ENCODE measurements around the gene CDS2.

Gene CDS2

DNA sequence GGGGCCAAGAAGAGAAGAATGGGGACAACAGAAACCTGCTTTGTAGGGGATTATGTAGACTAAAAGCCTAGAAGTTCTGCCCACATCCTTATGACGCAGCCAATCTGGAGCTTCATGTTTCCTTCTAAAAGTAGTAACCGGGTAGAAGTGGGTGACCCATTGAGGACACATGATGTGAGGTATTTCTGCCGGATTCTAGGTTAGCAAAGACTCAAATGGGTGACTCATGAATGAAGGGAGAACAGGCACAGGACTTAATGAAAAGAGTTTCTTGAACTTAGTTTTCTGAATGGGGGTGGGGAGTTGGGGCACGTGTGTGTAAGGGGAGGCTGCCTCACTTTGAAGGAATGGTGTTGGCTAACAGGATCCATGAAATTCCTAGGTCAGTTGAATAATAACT lies 68.8 kb downstream of the CDS2 start:
- intact Hi-C loops (cut with DNase I) = no loop called here

DNA sequence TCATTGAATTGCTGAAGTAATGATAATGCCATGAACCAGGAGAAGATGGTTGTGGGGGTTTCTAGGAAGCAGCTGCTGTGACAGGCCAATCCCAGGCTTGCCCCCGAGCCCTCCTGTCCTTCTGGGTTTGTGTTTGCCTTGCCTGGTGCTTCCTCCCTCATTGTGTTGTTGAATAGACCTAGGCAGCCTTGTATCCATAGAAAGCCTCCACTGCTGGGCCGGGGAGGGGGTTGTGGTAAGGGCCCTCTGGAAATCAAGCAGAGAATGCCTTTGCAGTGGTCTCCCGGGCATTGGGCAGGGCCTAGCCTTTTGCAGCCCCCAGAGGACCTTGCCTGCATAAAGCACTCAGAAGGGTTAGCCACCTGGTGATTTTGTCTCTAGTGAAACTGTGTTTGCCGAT lies 69.3 kb downstream of the CDS2 start:
- no peak for DNase-seq
- intact Hi-C loops (cut with DNase I) = no loop called here

More for the DNA sequence above, 68.8 kb downstream of the CDS2 start:
- peak in 18 of 42 donors; percentile 17 to 80 (median 42) for DNase-seq

DNA sequence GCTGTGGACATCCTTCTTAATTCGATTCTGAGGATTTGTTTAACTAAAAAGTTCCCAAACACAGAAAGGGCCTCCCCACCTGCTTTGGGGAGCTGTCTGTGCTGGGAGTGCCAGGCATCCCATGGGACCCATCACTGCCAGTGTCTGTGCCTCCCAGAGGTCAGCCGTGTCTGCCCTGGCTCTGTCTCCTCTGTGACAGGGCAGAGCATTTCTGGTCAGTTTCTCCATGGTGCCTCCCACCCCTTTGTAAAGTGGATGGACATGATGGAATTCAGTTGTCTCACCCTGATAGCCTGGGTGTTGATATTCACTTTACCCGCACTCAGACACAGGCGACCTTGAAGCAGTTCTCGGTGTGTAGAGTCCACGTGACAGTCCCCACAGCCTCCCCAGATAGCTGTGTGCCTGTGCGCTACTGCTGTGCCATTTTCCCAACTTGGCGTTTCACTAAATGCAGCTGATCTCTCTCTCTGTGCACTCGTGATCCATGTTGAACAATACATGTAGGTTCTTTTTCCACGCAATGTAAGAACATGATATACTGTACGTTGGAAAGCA lies 70.5 kb downstream of the CDS2 start:
- no peak for DNase-seq
- intact Hi-C loops (cut with DNase I) = no loop called here

DNA sequence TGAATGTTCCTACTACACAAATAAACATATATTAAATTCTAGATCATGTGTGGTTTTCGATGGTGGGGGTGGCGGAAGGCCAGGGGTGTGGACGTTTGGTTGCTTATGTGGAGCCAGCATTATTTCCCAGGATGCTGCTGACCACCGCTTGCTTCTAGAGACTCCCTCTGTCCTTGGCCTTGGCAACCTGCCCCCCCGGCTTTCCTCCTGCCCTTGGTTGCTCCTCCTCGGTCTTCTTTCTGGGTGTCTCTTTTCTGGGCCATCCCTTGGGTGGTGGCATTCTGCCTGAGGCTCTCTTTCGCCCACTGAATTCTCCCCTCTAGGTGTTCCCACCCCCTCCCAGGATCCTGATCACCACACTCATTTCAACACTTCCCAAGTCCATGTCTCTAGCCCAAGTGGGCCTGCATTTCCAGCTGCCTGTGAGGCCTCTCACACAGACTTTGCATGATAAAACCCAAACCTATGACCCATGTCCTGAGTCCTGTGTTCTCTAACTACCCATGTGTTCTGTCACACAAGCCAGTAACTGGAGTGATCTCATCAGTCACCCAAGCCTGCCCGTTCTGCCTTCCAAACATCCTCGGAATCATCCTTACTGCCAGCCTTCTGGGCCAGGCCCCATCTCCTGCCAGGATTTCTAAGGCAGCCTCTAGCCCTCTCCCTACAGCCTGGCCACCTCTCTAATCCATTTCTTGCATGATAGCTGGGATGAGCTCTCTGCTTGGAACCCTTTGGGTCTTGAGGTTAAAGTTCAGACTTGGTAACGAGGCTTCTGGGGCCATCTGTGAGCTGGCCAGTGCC lies 71.2 kb downstream of the CDS2 start:
- no peak for DNase-seq
- intact Hi-C loops (cut with DNase I) = no loop called here

DNA sequence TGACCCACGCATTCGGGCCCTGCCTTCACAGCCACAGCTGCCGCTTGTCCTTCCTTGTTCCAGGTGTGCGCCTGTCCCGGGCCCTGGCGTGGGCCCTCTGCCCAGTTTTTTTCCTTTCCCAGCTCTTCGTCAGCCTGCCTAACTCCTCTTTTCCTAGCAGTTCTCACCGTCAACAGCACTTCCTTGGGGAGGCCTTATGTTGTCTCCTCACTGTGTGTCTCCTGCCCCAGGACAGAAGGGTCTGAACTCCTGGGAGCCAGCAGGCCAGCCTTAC lies 71.8 kb downstream of the CDS2 start:
- intact Hi-C loops (cut with DNase I) = no loop called here
- no peak for DNase-seq

DNA sequence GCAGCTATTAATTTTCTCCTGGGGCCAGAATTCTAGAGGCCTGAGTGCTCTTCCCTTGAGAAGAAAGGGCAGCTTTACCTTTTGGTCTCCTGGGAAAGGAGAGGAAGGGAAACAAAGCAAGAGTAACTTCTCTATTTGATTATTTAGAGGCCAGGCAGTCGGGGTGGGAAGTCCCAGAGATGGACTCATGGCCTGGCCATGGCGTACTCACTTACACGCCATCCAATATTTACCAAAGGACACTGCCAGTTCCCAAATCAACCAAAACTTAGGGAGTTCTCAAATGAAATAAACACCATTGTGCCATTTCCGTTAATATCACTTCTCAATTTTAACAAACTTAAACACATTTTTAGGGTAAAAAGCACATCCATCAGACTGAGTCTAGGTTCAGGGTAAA lies 76.6 kb downstream of the CDS2 start:
- DNase-seq = no peak
- intact Hi-C loops (cut with DNase I) = no loop called here

DNA sequence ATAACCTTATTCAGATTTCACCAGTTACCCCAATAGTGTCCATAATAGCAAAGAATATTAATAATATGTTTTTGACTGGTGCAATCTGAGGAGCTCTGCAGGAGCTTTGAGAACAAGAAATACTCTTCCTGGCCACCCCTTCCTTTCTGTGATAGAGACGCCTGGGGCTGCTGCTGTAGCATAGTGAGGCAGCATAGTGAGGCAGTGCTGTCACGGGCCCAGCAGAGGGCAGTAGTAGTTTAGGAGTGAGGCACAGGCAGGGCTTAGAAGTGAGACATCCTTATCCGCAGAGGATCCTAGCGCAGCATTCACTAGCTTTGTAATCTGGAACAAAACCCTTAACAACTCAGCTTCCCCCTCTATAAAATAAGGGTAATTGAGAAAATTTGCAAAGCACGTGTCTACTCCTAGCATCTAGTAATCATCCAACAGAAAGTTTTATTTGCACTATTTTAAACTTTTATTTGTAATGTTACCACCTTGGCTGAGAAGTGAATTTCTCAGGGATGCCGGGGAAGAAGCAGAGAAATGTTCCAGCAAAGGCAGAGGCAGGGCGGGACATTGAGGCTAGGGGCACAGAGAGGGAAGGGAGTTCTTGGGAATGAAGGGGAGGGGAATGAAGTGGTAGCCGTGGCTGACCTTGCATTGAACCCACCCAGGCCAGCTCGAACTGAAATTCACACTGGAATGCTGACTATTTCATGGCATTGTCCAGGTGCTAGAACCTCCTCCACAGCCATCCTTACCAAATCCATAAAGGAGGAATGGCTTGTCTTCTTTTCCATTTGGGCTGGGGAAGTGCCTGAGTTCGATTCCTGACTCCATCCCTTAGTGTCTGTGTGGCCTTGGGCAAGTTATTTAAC lies 78.8 kb downstream of the CDS2 start:
- intact Hi-C loops (cut with DNase I) = no loop called here

DNA sequence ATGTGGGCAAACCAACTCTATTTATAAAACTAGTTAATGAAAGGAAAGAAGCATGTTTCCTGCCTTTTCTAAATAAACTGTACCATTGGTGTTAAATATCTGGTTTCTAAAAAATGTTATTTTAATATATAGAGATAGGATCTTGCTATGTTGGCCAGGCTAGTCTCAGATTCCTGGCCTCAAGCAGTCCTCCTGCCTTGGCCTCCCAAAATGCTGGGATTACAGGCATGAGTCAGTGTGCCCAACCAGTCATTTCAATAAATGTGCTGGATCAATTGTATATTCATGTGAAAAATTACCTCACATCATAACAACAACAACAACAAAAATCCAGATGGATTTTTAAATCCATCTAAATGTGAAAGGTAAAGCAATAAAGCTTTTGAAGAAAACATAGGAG lies 80.3 kb downstream of the CDS2 start:
- intact Hi-C loops (cut with DNase I) = no loop called here
- DNase-seq = no peak

More for the DNA sequence above, 78.8 kb downstream of the CDS2 start:
- peak; percentile 66 to 94 (median 85) for DNase-seq

DNA sequence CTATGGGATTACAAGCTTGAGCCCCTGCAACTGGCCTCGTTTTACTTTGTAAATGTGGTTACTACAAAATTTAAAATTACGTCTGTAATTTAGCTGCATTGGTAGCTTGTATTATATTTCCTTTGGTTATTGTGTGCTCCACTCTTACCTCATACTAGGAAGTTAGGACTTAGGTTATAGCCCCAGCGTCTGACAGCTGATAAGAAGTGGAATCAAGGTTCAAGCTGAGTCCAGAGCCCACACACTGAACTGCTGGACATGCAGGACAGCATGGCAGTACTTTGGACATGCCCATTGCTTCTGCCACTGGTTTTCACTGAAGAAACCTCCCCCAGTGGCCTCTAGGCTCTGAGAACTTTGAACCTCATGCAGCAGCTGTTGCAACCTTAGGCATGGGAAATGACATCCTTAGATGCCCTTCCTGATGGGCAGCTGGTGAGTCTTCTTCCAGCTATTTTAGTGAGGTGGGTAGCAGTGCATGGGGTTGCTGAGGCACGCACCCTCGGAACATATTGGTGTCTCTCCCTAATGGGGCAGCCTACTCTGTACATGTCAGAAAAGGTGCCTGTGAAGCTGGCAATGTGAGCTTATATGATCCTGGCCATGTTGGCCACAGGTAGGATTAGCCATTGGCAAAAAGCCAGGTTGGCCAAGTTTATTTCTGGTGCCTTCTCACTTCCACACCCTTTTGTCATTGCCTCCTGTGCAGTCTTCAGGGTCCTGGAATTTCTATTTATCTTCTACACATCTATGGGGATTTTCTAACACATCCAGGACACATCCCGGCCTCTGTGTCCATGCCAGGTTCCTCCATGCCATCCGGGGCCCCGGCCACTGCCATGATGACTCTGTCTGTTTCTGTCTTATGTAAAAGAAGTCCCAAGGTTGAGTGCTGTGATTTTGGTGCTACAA lies 85.3 kb downstream of the CDS2 start:
- no peak for DNase-seq
- intact Hi-C loops (cut with DNase I) = no loop called here

DNA sequence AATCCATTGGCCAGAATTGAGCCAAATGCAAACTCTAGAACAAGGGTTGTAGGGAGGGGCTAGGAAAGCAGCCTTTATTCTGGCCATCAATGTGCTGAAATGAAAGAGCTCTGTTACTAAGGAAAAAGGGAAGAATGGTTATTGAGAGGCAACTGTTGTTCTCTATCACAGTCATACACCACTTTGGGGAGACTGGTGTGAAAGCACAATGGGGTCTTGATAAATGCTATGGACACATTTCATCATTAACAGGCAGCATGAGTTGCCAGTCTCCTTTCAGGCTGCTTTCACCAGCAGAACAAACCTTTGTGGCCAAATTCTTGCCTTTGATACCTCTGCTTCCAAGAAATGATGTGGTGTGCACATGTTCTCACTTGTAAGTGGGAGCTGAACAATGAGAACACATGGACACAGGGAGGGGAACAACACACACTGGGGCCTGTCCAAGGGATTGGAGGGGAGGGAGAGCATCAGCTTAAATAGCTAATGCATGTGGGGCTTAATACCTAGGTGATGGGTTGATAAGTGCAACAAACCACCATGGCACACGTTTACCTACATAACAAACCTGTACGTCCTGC lies 86.2 kb downstream of the CDS2 start:
- intact Hi-C loops (cut with DNase I) = no loop called here
- peak in 6 of 42 donors; percentile 10 to 62 (median 38) for DNase-seq

DNA sequence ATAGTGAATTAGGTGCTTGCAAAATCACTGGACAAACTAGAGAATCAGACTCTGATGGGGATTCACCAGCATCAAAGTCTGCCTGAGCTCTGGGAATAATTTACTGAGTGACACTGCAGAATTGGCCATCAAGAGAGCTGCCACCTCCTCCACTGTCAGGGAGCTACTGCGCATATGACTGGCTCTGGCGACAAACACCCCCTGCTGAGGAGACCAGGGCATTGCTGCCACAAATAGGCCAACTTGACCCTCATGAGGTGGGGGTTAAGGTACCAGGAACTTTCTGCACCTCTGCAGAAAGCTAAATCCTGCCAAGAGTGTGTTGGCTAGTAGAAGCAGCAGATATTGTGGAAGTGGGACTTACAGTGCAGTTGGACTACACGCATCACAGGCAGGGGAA lies 88.0 kb downstream of the CDS2 start:
- no peak for DNase-seq
- intact Hi-C loops (cut with DNase I) = no loop called here

DNA sequence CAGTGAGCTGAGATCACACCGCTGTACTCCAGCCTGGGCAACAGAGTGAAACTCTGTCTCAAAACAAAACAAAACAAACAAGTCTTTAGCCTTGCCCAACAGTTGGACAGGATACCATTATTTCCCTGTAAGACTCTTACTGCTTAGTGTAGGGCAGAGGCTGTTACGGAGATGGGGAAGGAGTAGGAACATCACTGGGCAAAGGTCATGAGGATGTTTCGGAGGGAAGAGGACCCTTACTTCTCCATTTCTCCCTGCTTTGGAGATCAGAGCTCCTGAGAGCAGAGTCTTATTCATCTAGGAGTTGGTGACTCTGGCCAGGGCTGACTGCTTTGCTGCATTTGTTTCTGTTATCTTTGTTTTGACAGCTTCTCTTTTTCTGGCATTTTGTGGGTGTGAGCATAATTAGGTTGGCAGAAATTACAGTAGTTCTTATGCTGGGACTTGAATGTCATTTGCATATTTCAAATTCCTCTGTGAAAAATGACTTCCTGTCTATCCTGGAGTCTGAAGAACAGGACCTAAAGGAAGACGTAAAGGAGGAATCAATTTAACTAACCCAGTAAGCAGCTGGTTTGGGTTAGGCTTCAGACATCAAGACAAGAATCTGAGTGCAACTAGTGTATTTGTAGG lies 89.0 kb downstream of the CDS2 start:
- peak in 3 of 42 donors; percentile 25 to 38 (median 26) for DNase-seq
- intact Hi-C loops (cut with DNase I) = no loop called here

DNA sequence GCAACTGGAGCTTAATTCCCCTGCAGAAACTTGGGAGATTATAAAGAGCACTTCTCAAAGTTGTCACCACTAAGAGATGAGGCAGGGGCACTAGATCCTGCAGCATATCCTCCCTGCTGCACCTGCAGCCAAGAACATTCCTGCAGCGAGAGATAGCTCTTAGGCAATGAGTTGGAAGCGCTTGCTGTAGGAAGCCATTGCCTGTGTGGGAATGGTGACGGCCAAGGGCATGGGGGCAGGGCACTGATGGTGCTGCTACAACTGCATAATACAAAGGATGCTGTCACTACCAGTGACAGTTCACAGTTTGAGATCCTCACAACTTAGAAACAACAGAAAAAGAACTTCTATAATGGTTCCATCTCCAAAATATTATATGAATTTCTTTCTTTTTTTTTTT lies 89.9 kb downstream of the CDS2 start:
- DNase-seq = peak; percentile 43 to 85 (median 71)
- intact Hi-C loops (cut with DNase I) = no loop called here

DNA sequence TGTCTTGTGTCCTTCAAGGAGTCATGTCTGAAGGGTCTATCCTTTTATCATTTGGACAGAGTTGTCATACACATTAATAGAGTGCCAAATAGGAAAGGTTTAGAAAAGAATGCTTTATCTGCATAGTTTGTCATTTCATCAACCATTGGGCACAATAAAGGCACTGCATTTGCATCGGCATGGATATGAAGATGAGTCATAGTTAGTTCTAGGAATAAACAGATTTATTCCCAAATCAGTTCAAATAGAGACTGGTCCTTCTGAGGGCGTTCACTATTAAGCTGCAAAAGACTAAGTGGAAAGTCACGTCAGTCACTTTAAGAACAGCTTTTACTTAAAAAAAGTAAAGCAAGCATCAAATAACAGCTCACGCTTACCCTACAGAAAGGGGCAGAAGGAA lies 90.8 kb downstream of the CDS2 start:
- no peak for DNase-seq
- intact Hi-C loops (cut with DNase I) = no loop called here

DNA sequence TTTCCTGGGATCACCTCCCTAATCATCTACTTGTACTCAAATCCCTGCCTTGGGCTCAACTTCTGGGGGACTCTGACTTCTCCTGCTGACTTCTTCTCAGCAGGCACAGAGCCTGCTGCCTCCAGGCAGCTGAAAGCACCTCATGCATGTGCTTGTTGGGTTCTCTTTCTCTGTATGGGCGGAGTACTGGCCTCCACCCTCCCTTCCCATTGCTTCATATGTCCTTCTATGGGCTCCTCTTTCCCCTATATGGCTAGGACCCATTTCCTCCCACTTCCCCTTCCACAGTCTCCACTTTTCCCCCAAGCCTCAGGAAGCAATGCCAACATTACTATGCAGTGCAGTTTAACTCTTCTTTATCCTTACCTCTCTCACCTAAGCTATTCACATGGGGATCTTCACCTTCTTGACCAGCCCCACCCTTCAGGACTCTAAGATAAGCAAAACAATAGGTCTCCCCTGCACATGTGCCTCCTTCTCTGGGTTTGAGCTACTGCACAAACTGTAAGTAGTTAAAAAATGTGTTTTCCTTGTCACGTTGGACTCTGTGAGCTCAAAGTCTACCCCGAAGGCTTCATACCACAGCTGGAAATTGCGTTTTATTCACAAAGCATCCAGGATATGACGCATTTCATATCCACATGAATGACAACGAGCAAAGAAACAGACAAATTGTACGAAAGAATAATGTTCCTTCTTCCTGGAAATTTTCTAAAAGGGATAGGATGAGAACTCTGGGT lies 93.7 kb downstream of the CDS2 start:
- DNase-seq = no peak
- intact Hi-C loops (cut with DNase I) = no loop called here

DNA sequence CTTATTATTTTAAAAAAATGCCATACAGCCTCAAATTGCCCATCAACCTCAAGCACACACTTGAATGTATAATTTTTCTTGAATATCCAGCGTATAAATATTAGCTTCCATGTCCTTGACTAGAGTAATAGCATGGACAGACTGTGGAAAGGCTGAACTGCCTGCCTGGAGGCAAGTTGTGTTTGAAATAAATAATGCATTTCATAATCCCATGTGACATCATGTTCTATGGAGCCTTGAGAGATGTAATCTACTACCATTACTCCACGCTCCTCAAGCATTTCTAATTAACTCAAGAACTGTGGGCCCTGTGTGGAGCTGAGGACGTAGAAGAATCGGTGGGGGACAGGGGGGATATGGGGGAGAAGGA lies 94.2 kb downstream of the CDS2 start:
- intact Hi-C loops (cut with DNase I) = no loop called here
- DNase-seq = no peak

DNA sequence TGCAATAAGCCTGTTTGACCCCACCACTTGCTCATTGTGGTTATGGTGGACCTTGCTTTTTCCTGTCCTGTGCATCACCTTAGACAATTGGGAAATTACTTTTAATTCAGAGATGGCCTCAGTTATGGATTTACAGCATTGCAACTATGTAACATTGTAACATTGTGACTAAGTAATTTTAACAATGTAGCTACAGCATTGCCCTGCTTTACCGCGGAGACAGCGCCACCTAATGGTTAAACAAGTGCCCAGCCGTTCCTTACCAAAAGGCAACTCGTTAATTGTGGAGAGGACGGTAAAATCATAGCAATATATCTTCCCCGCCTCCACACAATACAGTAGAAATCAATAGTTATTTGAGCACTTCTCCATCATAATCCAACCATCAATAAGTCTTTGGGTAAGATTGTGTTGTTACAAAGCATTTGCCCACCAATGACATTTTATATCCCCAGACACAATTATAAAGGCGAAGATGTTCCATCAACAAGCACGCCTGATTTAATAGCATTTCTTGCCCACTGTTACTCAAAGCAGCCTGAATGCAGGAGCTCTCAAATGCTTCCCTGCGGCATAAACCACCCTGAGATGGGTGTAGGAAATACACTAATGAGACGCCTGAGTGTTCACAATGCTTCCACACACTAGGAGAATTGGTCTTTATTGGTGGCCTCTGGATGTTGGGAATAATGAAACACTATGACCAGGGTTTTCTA lies 96.3 kb downstream of the CDS2 start:
- intact Hi-C loops (cut with DNase I) = no loop called here
- peak; percentile 31 to 92 (median 80) for DNase-seq
